Right lung (tissue), 10 donors: ENCODE measurements around the gene SHQ1. TPM values are rescaled to one million over a fixed set of nuclear protein-coding genes. Genes with fewer than 3 reads are reported as not detected.
A peak's percentile ranks its signal among the peaks of the same experiment; 100 is the strongest.

Source experiments
- DNase-seq, 2 donors: peaks; one replicate each; pipeline ENCODE4 v3.0.0-alpha.2; 2013
- long read RNA-seq, 8 donors: transcript quantifications; one replicate each; lab custom pipeline, GENCODE V29; 2026
- polyA plus RNA-seq, 5 donors: library from polyadenylated mRNA; unstranded; fragments of 120-200 nt; gene quantifications; one replicate each; pipeline versions ENCODE4 v1.2.1 to v1.2.3, GENCODE V29; 2013; ENCODE audit warnings: inconsistent platforms in 1 of 5, low replicate concordance in 1 of 5; ENCODE audit not compliant: insufficient read length in 5 of 5, insufficient read depth in 1 of 5

SHQ1 gene
- polyA plus RNA-seq: 10 to 100 TPM; 18.8 to 26.1 (median 21.7) TPM
- long read RNA-seq, donor 1, partial matches to known transcripts: 7 of 12 reads
- long read RNA-seq, donor 1, other reads (novel, unspliced or antisense): 0 of 12 reads
- long read RNA-seq, donor 2, partial matches to known transcripts: 0 of 3 reads
- long read RNA-seq, donor 2, other reads (novel, unspliced or antisense): 0 of 3 reads
- long read RNA-seq, donor 3, partial matches to known transcripts: 6 of 10 reads
- long read RNA-seq, donor 3, other reads (novel, unspliced or antisense): 0 of 10 reads
- long read RNA-seq, donor 4, partial matches to known transcripts: 0 of 3 reads
- long read RNA-seq, donor 4, other reads (novel, unspliced or antisense): 0 of 3 reads
- long read RNA-seq, donor 5, transcript SHQ1-201 (11 exons, 2,879 nt): major isoform, 7 of 7 reads
- long read RNA-seq, donor 5, partial matches to known transcripts: 0 of 7 reads
- long read RNA-seq, donor 5, other reads (novel, unspliced or antisense): 0 of 7 reads
- long read RNA-seq, donor 6, partial matches to known transcripts: 0 of 4 reads
- long read RNA-seq, donor 6, other reads (novel, unspliced or antisense): 0 of 4 reads
- long read RNA-seq, donor 7, transcript SHQ1-201 (11 exons, 2,879 nt): major isoform, 5 of 5 reads
- long read RNA-seq, donor 7, partial matches to known transcripts: 0 of 5 reads
- long read RNA-seq, donor 7, other reads (novel, unspliced or antisense): 0 of 5 reads
- long read RNA-seq, donor 8, partial matches to known transcripts: 0 of 4 reads
- long read RNA-seq, donor 8, other reads (novel, unspliced or antisense): 0 of 4 reads

DNA sequence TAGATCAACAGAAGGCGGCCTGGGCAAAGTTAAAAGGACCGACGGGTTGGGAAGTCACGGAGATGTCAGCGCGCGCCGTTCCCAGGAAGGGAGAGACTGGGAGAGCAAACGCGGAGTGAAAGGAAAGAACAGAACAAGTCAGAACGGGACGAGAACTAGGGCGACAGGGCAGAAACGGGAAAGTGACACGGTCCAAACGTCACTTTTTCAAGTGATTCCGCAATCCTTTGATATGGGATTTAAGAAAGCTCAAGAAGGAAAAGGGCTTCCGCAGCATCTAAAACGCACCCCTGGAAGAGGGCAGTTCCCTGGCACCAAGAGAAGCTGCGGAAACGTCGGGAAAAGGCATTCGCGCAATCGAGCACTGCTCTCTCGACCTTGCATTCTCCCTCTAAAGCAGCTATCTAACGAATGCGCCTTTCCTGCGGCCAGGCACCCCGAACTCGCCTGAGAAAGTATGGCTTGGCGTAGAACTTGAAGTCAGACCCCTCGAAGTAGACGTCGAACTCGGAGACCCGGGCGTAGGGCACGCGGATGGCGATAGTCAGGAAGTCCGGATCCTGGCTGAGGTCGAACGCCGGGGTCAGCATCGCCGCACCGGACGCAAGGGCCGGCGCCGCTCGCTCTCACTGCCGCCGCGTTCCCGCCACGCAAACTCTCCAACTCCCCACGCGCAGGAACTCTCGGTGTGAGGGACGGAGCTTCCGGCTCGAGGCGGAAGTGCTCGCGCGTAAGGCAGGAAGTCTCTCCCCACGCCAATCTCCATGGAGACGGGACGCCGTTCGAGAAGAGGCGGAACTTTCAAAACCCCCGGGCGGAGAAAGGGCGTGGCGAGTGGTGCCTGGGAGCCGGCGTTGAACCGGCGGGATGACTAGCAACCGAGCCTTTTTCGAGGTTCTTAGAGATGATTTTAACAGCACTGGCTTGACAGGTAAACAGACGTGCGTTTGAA is at the start of gene SHQ1:
TSS of gene SHQ1 (minus strand) at position 695 of the 952 bp plus-strand sequence. CDS start at position 590, 105 bp downstream.
- peak; percentile 93 to 95 for DNase-seq

DNA sequence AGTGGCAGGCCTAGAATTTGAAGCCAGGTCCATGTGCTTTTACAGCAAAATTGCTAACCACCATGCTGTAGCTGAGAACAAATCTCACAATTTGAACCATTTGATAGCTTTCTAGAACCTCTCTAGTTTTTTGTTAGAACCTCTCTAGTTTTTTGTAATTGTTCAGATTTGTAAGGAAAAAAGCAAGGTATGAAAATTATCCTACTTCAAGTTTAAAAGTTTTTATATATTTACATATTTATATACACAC is 49.4 kb upstream of the SHQ1 start:
- no peak for DNase-seq

DNA sequence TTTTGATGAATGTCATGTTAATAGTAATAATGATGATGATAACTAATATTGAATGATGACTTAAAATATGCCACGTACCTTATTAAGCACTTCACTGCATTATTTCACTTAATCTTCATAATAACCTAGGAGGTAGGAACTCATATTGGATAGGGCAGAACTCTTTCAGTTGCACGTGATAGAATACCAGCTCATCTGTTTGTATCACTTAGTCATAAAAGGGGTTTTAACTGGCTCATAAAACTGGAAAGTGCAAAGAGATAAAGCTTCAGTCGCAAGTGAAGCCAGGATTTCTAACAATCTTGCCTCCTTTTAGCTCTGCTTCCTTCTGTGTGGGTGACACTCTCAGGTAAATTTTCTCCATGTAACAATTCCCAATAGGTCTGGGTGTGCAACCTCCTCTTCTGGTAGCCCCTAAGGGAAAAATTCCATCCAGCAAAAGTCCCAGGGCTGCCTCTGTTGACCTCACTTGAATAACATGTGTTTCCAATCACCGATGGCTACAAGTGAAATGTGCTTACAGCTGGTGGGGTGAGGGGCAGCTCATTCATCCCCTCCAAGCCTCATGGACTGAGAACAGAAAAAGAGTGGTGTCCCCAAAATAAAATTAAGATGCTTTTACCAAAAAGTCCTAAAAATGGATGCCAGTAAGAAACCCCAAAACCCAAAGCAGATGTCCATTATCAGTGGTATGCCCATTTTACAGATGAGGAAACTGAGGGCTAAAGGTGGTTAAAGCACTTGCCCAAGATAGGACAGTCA is 48.9 kb upstream of the SHQ1 start:
- peak in 1 of 2 donors; percentile 24 for DNase-seq

GRCh38 chr3:72894976-72895552 is 46.8 kb upstream of the SHQ1 start:
- DNase-seq: no peak

- no peak for DNase-seq
These were observed 44.6 kb upstream of the SHQ1 start for GRCh38 chr3:72892870-72893269.

DNA sequence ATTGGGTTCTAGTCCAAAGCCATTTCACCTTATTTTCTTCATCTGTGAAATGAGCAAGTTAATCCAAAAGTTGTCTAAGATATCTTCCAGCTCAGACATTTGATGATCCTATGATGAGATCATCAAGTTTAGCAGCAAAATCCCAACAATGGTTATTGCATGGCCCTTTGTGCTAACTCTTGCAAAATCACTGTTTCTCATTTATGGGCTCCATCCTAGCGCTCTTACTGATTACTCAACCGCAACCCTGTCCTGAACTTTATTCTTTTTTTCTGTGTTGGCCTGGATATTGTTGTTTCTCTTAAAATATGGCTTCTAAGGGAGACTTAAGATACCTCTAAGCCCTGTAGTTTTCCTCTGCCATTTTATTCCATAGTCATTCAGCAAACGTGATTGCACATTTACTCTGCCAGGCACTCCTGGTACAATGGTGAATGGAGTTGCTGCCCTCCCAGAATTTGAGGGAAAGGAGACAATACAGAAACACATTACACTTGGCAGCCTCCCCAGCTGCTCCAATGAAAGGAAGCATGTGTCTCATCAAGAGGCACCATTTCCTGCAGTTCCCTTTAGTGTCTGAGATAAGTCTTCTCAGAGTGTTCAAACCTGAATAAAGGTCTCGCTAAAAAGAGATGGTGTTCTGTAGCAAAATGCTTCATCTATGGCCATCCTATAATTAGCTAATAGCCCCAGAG is 44.0 kb upstream of the SHQ1 start:
- peak; percentile 66 to 78 for DNase-seq

DNA sequence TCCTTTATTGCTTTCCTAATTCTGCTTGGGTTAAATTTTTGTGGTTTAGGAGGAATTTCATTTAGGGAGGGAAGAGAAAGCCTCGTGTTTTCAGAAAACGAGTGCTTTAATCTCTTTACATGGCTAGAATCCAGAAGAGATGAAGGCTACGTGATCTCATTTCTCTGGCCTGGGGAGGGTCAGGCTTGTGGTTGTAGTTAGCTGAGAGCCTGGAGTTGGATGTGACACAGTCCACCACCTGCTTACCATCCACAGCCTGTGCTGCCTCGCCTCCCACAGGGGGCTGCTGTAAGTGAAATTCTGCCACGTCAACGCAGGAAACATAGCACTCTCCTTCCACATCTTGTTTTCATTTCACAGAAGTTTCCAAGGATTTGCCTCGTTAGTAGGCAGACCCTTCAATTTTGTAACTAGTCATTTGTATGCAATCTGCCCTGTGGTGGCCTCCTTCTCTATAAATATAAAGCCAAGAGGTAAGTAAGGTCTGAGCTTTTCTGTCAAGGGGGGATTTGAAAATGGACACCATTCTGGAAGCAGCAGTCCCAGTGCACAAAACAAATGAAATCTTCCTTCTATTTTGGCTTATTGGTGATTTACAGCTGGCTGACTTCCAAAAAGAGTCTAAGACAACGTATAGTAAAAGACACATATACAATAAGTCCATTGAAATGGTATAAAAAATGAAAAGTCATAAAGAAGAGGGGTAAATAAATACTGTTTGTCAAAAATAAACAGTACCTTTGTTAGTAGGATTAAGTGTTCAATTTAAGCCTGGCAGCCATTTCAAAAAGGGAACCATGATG is 43.0 kb upstream of the SHQ1 start:
- DNase-seq: peak in 1 of 2 donors; percentile 53

- no peak for DNase-seq
These were observed 42.1 kb upstream of the SHQ1 start for GRCh38 chr3:72890166-72890925.

GRCh38 chr3:72889310-72890165 is 41.3 kb upstream of the SHQ1 start:
- DNase-seq: no peak

DNA sequence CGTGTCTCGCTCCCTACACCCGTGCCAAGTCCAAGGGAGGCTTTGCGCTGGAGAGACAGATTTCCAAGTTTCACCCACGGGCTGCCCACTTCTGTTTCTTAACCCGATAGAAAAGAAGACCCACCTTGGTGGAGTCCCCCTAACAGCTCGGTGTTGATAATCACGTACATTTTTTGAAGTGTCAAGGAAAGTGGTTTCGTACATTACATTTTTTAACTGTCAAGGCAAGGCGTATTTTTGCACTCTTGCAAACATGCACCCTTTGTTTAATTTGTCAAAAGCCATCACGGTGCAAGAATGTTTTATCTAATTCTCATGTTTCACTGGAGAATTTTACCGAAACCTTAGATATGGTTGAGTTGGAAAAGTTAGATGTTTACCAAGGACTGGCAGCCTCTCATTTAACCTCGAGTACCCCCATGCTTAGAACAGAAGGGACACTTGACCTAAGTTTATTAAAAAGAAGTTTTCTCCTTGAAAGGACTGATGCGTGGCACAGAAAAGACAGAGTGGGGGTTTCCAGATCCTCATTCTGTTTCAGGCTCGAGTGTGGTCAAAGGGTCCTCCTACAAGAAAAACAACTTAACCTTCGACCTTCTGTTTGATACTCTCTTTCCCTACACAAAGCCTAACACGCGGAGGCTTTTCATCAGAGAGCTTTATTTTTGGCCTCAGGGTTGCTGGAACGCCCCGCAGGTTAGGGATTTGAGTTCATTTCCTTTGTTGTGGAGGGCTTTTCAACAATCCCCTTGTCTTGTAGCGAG is 40.5 kb upstream of the SHQ1 start:
- DNase-seq: peak; percentile 52 to 58

DNA sequence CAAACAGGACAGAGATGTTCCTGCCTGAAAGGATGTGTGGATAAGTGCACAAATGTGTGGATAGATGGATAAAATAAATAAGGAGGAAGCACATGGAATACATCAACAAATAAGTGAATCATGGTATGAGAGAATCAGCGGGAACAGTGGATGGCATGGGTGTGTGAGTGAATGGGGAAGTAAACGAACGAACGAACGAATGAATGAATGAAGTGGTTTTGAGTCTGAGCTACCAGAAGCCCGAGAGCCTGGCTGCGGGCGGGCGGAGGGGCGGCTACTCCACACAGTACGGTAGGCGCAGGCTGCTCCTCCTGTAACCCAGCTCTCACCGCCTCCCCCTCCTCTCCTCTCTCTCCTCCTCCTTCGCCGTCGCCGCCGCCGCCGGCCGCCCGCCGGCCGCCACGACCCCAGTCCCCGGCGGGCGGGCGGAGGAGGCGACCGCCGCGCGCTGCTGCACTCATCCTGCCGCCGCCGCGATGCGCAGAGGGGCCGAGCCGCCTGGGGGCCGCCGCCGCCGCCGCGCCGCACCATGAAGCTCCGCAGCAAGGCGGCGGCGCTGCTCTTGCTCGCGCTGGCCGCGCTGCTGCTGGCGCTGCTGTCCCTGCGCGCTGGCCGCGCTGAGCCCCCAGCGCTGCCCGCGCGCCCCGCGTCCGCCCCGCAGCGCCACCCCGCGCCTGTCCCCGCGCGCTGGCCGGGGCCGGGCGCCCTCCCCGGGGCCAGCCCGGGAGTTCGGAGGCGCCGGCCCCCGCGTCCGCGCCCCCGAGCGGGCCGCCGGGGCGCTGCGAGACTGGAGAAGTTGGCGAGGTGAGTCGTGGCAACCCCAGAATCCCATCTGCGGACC is 39.7 kb upstream of the SHQ1 start, which contains the start of gene GXYLT2:
TSS of gene GXYLT2 (plus strand) at position 342 of the 841 bp plus-strand sequence. CDS start at position 530, 188 bp downstream.
- peak; percentile 69 to 78 for DNase-seq

- no peak for DNase-seq
These were observed 39.1 kb upstream of the SHQ1 start for GRCh38 chr3:72887343-72887704.

DNA sequence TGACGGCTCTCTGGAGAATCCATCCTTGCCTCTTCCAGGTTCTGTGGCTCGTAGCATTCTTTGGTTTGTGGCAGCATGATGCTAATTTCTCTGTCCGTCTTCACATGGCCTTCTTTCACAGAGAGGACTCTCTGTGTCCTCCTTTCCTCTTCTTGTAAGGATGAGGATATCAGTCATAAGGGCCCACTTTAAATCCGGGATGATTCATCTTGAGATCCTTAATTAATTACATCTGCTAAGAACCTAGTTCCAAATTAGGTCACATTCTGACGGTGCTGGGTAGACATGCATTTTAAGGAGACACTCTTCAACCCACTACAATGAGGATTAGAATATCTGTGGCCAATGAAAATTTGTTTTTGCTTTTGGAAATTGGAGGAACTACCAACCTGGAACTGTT is 23.9 kb upstream of the SHQ1 start:
- DNase-seq: no peak

DNA sequence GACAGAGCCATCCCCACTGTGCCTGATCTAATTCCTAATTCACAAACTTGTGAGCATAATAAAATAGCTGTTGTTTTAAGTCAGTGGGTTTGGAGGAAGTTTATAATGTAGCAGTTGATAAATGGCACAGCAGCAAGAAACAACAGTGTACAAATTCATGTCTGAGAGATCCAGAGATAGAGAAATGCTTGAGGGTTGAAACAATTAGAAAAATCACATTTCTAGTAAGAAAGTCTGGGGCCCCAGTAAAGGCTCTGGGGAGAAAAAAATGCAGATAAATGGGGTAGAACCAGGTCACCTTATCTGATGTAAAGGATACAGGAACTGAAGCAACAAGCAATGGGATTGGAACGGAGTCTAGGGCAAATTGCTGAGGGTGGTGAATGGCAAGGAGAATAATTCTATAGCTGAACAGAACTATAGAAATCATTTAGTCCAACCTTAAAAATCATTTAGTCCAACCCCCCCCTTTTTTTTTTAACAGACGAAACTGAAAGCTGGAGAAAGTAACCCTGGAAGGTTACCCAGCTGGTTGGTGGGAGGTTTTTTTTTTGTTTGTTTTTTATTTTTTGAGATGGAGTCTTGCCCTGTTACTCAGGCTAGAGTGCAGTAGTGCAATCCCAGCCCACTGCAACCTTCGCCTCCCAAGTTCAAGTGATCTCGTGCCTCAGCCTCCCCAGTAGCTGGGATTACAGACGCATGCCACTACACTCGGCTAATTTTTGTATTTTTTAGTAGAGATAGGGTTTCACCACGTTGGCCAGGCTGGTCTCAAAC is 14.3 kb upstream of the SHQ1 start:
- DNase-seq: no peak

DNA sequence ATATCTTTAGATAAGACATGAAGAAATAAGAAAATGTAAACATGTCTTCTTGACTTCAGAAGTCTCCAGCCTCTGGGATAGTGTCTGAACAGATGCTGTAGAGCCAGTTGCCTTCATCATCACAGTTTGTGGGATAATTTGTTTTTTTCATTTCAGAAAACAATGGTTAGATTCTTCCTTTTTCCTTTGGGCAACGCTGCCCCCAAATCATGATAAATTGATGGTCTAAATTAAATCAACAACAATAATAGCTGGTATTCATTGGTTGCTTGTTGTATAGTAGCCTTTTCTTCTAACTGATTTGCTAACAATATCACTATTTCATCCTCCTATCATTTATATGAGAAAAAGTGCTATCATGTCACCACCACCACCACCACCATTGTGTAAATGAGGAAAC is 12.6 kb upstream of the SHQ1 start:
- DNase-seq: no peak
